ENCODE data around the gene EYS. TPM values are rescaled to one million over a fixed set of nuclear protein-coding genes. Genes with fewer than 3 reads are reported as not detected.

The EYS gene
- total and polyA plus RNA-seq, 2 of the 8 experiments (the other 6 are each of a cell fraction or from before 2014, with no cell fraction given), result 0.05 to 0.13 TPM

DNA sequence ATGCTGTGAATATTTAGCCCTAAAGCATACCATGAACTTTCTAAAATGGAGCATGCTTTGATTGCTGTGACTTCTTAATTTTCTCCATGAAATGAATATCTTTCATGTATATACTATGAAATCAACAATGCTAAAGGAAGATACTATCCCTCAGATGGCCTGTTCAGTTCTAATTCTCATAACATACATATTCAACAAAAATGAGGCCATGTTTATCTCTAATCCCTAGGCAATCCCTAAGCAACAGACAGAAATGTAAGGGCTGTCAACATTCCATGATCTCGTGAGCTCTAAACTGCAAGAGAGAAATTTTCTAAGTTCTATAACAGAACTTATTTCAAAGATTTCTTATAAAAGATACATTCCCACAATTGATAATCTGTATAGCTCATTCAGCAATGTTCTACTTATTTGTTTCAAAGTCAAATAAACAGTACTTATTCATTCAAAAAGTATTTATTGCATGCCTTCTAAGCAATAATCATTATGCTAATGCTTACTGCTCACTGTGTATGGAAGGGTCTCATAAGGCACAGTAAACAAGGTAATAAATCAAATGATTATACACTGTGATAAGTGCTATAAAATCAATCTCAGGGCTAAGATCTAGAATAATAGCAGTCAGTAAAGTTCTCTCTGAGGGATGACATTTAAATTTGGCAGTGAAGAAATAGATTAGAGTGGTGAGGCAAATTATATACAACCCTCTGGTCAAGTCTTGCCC, 1578.6 kb downstream of the EYS start:
- Histone ChIP-seq H3K23me2 (ENCODE audit: low read depth, low read length) (no peaks in the 10 kb centered on the region), H2BK120ac (replicated peaks; ENCODE audit: low read depth, low read length) (no peak overlapping the region), H2AK5ac (ENCODE audit: low read depth, low read length) (no peak overlapping the region), H4K20me1 (replicated peaks in 1 of 2; ENCODE audit: control insufficient read depth in 1 of 2, insufficient read depth in 2 of 2, low read length in 2 of 2) (no peaks in the 10 kb centered on the region), H2AFZ (ENCODE audit: low read length) (no peak overlapping the region), H3K36me3 (ENCODE audit: control insufficient read depth in 2 of 4, insufficient read depth in 4 of 4, low read length in 3 of 4) (no peaks in the 10 kb centered on the region), H3K4me2 (ENCODE audit: insufficient read depth in 1 of 2, low read depth in 2 of 2, low read length in 2 of 2) (no peak overlapping the region), H3K14ac (ENCODE audit: insufficient read length) (no peak overlapping the region), H3K9me3 (ENCODE audit: insufficient read depth in 2 of 2, low read depth in 1 of 2, low read length in 1 of 2) (no peaks in the 10 kb centered on the region), H3K4ac (replicated peaks; ENCODE audit: insufficient read length, low read depth, low read length) (no peak overlapping the region), H2BK5ac (ENCODE audit: low read depth, low read length) (no peak overlapping the region), H4K5ac (ENCODE audit: insufficient read length, low read depth, low read length) (no peak overlapping the region), H3K9ac (replicated peaks in 1 of 4; ENCODE audit: extremely low read depth in 1 of 4, low read depth in 3 of 4, low read length in 3 of 4) (no peak overlapping the region), H4K91ac (replicated peaks; ENCODE audit: insufficient read length, low read length) (no peak overlapping the region), H3K4me1 (replicated peaks in 1 of 4; ENCODE audit: control insufficient read depth in 3 of 4, insufficient read depth in 4 of 4, low read length in 3 of 4) (no peaks in the 10 kb centered on the region), H3K27me3 (replicated peaks in 1 of 4; ENCODE audit: control insufficient read depth in 3 of 4, extremely low read depth in 1 of 4, insufficient read depth in 3 of 4, low read length in 3 of 4) (no peaks in the 10 kb centered on the region), H3K27ac (ENCODE audit: low read depth, low read length) (no peak overlapping the region), H3K56ac (replicated peaks; ENCODE audit: insufficient read length, low read depth, low read length) (no peak overlapping the region), H3K18ac (ENCODE audit: extremely low read depth, low read length) (no peak overlapping the region), H2BK12ac (ENCODE audit: low read depth, low read length) (no peak overlapping the region), H3K79me1 (ENCODE audit: low read depth, low read length) (no peaks in the 10 kb centered on the region), H2BK15ac (ENCODE audit: low read length) (no peak overlapping the region), H3K4me3 (ENCODE audit: extremely low read depth in 1 of 4, insufficient read depth in 2 of 4, low read depth in 3 of 4, low read length in 4 of 4) (no peak overlapping the region), H4K8ac (ENCODE audit: extremely low read depth, insufficient read depth, low read length) (no peak overlapping the region), H2BK20ac (ENCODE audit: low read length) (no peak overlapping the region), H3K79me2 (ENCODE audit: control insufficient read depth in 1 of 2, insufficient read depth in 2 of 2, low read length in 2 of 2) (no peaks in the 10 kb centered on the region), H3K23ac (ENCODE audit: insufficient read length) (no peak overlapping the region)
- no peak for DNase-seq (ENCODE audit: low read depth in 1 of 2, low spot score in 2 of 2)
- CTCF ChIA-PET (ENCODE audit: partially characterized antibody), result interaction anchor here (0.9 to 1.5 kb wide), 2 partner anchors 116 to 204 kb away, joined by 3 read pairs; no protein-coding TSS in a partner anchor
- TF ChIP-seq CHD1 (IDR thresholded peaks at IDR 0.05; ENCODE audit: low read depth, low read length), result no peak
- TF ChIP-seq GTF2F1 (IDR thresholded peaks at IDR 0.05; ENCODE audit: borderline replicate concordance, low read depth, low read length), result no peak
- no peak for TF ChIP-seq SIRT6 (IDR thresholded peaks at IDR 0.05; ENCODE audit: low read length)
- no peak for TF ChIP-seq SIX5 (IDR thresholded peaks at IDR 0.05; ENCODE audit: low read depth, low read length)
- TF ChIP-seq MAFK (IDR thresholded peaks at IDR 0.05; ENCODE audit: low read depth, low read length), result no peak
- no peak for TF ChIP-seq YY1 (IDR thresholded peaks at IDR 0.05; ENCODE audit: low read depth, low read length)
- TF ChIP-seq KDM5A (IDR thresholded peaks at IDR 0.05; ENCODE audit: low read length), result no peak
- TF ChIP-seq SAP30 (IDR thresholded peaks at IDR 0.05; ENCODE audit: insufficient read depth, insufficient replicate concordance, low read length), result no peak
- TF ChIP-seq RFX5 (IDR thresholded peaks at IDR 0.05; ENCODE audit: borderline replicate concordance, low read depth, low read length), result no peak
- no peak for TF ChIP-seq CBX8 (IDR thresholded peaks at IDR 0.05; ENCODE audit: borderline replicate concordance, low read depth, low read length)
- TF ChIP-seq KDM1A (IDR thresholded peaks at IDR 0.05; ENCODE audit: borderline replicate concordance, low read length), result no peak
- no peak for TF ChIP-seq POLR2AphosphoS5 (IDR thresholded peaks at IDR 0.05; ENCODE audit: low read depth, low read length)
- POLR2A ChIA-PET (ENCODE audit: partially characterized antibody), result no interaction called here
- FAIRE-seq, result no peak
- 94% methylated on average over 1 of the region's 1 CpG; no CpG with 5 or more reads in 1 of the 2 experiments for WGBS, 2 experiments (ENCODE audit: extremely low coverage in 1 of 2, insufficient coverage in 1 of 2, insufficient read length in 1 of 2, insufficient replicate concordance in 2 of 2, low coverage in 1 of 2, low lambda C conversion rate in 2 of 2, missing lambda C conversion rate in 1 of 2)

All from H1 (cell line).